Epithelial cell of proximal tubule (primary cell): ENCODE data around the gene EPM2A. TPM values are rescaled to one million over a fixed set of nuclear protein-coding genes. Genes with fewer than 3 reads are reported as not detected.

Experiments
- DNase-seq: peaks from one replicate; pipeline ENCODE4 v3.0.0-alpha.2; 2011; ENCODE audit warnings: low read depth
- H3K4me3 ChIP-seq: 2 replicates; pipeline ENCODE4 v1.5.1; 2011; ENCODE audit warnings: low read depth, mild to moderate bottlenecking, low read length
- CTCF ChIP-seq: conservative IDR thresholded peaks from 2 replicates; pipeline ENCODE4 v1.5.1; 2012; ENCODE audit warnings: low read depth, mild to moderate bottlenecking, low read length
- total RNA-seq: library from RNA; depleted of rRNA; stranded (reverse); fragments of >200 nt; gene quantifications from 2 replicates; pipeline ENCODE4 v1.2.3, GENCODE V29; 2015

The EPM2A gene
- total RNA-seq, 1 donor from 2014 or later: 6.2 TPM

GRCh38 chr6:145623231-145623630 lies 112.1 kb downstream of the EPM2A start:
- no peak for DNase-seq
- no peak for TF ChIP-seq CTCF

GRCh38 chr6:145621776-145622175 lies 113.5 kb downstream of the EPM2A start:
- no peak for TF ChIP-seq CTCF
- DNase-seq: no peak
- no peak overlapping the region for H3K4me3 ChIP-seq

More at GRCh38 chr6:145623231-145623630, 112.1 kb downstream of the EPM2A start:
- no peak overlapping the region for H3K4me3 ChIP-seq

GRCh38 chr6:145620088-145620487 lies 115.2 kb downstream of the EPM2A start:
- no peak for TF ChIP-seq CTCF
- no peak for DNase-seq
- no peak overlapping the region for H3K4me3 ChIP-seq

GRCh38 chr6:145609521-145609920 lies 125.8 kb downstream of the EPM2A start:
- H3K4me3 ChIP-seq: no peak overlapping the region
- TF ChIP-seq CTCF: no peak
- no peak for DNase-seq

GRCh38 chr6:145608850-145609249 lies 126.5 kb downstream of the EPM2A start:
- DNase-seq: no peak
- H3K4me3 ChIP-seq: no peak overlapping the region
- no peak for TF ChIP-seq CTCF

GRCh38 chr6:145603991-145604390 lies 131.3 kb downstream of the EPM2A start:
- no peak for TF ChIP-seq CTCF
- DNase-seq: no peak

GRCh38 chr6:145603424-145603833 lies 131.9 kb downstream of the EPM2A start:
- TF ChIP-seq CTCF: no peak
- DNase-seq: no peak
- no peak overlapping the region for H3K4me3 ChIP-seq

More at GRCh38 chr6:145603991-145604390, 131.3 kb downstream of the EPM2A start:
- H3K4me3 ChIP-seq: no peak overlapping the region
